ENCODE results near the gene ZMYND12.

GRCh38 chr1:42431514-42431913 lies 24.3 kb downstream of the ZMYND12 start:
- TF ChIP-seq CTCF (IDR thresholded peaks at IDR 0.05; ENCODE audit: extremely low read depth in 1 of 2, insufficient read depth in 1 of 2, low read depth in 1 of 2, low read length in 2 of 2): no peak
- no peak for TF ChIP-seq POLR2AphosphoS5 (IDR thresholded peaks at IDR 0.05; ENCODE audit: insufficient read depth, low read depth, low read length)
- no peak for TF ChIP-seq POLR2A (IDR thresholded peaks at IDR 0.05; ENCODE audit: low read depth, low read length)
- TF ChIP-seq EZH2 (IDR thresholded peaks at IDR 0.05; ENCODE audit: borderline replicate concordance, low read depth, low read length, severe bottlenecking): no peak
- no peak for TF ChIP-seq MYC (IDR thresholded peaks at IDR 0.05; ENCODE audit: low read depth, low read length)
- TF ChIP-seq, protein P1, sequence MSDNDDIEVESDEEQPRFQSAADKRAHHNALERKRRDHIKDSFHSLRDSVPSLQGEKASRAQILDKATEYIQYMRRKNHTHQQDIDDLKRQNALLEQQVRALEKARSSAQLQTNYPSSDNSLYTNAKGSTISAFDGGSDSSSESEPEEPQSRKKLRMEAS (IDR thresholded peaks at IDR 0.05; ENCODE audit: insufficient read depth, insufficient read length): no peak
- no peak for TF ChIP-seq GATA2 (IDR thresholded peaks at IDR 0.05; ENCODE audit: insufficient read depth, insufficient read length, low read depth, low read length)
